GM15510 (cell line): Measurements from ENCODE around the gene ISG15.

Source experiments
- POLR2A ChIP-seq: IDR thresholded peaks from 3 replicates; pipeline ENCODE4 v1.6.1; 2011; ENCODE audit warnings: borderline replicate concordance; ENCODE audit not compliant: insufficient read length; ENCODE audit errors: extremely low read depth

ISG15 gene

DNA sequence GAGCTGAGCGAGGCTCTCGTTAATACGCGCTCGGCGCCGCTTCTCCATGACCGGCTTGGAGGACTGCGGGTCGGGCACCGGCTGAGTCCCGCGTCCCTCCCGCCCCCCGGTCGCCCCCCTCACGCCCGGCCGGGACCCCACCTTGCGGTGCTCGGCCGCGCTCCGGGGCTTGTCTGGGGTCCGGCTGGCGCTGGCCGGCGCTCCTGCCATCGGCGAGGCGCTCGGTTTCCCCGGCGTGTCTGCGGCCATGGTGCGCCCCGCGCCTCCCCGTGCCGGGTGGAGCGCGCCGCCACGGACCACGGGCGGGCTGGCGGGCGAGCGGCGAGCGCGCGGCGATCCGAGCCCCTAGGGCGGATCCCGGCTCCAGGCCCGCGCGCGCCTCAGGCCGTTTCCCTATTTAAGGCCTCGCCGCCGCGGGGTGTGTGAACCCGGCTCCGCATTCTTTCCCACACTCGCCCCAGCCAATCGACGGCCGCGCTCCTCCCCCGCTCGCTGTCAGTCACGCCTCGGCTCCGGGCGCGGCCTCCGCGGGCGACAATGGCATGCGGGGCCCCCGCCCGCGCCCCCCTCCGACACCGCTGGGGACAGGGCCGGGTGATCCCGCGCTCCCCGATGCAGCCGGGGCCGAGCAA is 13.5 kb upstream of the ISG15 start, which contains the start of gene HES4:
Gene HES4, minus strand, starts transcription at position 373 of the 632 bp plus-strand sequence. Its CDS starts 124 bp downstream, at position 249.
- TF ChIP-seq POLR2A: peak; percentile 30

DNA sequence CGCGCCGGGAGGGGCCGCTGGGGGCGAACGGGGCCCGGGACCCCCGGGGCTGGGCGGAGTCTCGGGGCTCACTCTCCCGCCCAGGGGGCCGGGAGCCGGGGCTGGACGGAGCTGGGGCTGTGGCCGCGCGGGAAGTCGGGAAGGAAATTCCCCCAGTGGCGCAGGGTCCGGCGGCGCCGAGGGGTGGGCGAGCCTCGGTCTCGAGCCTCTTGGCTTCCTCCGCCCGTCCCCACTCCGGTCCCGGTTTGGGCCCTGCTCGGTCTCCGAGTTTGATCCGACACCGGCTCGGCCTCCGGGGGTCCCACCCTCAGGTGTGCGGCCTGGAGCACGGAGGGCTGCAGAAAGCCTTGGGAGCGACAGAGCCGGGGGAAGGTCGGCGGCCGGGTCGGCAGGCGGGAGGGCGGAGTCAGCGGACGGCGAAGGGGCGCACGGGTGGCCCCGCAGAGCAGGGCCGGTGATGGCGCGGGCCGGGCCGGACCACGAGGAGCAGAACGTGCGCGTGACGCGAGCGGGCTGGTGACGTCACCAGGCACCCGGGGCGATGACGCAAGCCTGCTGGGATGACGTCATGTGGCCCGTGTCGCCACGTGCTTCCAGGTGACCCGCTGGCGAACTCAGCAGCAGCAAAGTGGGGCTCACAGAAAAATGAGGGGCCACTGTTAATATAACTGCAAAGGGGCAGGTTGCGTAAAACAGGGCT is 12.8 kb upstream of the ISG15 start:
- no peak for TF ChIP-seq POLR2A

DNA sequence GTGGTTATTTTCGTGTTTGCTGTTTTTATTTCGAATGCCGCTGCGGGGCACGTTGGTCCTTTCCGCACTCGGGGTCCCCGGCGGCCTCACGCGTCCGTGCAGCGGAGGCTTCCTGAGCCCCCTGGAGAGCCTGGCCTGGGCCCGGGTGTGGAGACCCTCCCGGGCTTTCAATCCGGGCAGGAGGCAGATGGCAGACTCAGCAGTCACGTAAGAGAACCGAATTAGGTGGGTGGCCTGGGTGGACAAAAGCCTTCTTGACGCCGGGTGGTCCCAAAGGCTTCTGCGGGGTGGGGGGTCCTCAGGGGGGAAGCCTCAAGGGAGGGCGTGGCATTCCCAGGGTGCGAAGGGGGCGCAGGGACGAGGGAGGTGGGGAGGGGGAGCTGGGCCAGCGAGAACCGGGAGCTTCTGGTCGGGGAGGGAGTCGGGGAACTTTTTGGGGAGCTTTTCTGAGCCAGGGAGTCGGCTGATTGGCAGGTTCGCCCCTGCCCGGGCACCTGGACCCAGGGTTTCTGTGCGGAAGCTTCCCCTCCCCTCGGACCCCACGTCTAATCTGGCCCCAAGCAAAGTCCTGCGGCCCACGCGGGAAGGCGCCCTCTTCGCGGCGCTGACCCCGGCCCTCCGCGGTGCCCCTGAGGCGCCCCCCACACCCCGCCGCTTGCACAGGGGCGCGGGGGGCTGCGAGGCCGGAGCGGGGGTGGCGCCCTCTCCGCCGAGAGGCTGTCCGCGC is 12.1 kb upstream of the ISG15 start:
- no peak for TF ChIP-seq POLR2A

DNA sequence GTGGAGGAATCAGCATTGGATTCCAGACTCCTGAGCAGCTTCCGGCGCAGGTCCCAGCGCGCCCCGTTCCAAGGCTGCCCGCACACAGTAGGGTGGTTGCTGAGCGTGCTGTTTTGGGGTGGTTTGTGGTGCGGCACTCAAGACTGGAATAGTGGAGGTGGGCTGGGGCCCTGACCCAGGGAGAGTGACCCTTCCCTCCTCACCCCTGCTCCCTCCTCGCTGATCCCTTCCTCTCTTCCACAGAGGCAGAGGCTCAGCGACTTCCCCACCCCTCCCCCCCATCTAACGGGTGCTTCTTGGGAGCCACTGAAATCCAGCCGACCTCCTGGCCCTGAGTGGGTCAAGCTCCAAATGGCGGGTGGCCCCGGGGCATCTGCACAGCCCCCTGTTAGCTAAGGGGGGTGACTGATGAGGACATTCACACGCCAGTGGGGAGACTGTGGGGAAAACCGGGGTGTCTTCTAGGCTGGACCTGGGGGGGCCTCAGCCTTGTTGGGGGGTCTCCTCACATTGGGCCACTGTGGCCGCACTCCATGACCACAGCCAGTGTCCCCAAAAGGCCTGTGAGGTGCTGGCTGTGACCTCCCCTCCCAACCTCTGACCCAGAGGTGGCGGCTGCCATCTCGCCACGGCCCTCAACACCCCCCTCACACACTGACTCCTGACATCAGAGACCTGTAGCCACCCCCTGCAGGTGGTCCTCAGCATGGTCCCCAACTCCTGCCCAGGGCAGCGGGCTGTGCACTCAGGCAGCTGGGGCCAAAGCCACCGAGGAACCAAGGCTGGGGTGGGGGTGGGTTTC is 9.5 kb upstream of the ISG15 start:
- TF ChIP-seq POLR2A: no peak

DNA sequence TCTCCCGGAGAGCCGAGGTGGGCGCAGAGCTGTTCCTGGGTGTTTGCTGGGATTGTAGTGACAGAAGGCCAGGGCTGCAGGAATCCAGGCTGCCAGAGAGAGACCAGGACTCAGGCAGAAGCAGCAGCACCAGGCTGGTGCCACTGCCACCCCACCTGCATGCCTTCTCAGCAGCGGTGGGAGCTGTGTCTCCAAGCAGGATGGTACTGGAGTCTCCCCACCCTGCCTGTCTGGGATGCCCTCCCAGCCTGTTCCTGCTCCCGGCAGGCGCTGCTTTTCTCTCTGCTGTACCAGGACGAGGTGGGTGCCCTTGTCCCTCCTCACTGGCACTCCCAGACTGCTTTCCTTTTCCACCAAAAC is 8.9 kb upstream of the ISG15 start:
- TF ChIP-seq POLR2A: no peak

DNA sequence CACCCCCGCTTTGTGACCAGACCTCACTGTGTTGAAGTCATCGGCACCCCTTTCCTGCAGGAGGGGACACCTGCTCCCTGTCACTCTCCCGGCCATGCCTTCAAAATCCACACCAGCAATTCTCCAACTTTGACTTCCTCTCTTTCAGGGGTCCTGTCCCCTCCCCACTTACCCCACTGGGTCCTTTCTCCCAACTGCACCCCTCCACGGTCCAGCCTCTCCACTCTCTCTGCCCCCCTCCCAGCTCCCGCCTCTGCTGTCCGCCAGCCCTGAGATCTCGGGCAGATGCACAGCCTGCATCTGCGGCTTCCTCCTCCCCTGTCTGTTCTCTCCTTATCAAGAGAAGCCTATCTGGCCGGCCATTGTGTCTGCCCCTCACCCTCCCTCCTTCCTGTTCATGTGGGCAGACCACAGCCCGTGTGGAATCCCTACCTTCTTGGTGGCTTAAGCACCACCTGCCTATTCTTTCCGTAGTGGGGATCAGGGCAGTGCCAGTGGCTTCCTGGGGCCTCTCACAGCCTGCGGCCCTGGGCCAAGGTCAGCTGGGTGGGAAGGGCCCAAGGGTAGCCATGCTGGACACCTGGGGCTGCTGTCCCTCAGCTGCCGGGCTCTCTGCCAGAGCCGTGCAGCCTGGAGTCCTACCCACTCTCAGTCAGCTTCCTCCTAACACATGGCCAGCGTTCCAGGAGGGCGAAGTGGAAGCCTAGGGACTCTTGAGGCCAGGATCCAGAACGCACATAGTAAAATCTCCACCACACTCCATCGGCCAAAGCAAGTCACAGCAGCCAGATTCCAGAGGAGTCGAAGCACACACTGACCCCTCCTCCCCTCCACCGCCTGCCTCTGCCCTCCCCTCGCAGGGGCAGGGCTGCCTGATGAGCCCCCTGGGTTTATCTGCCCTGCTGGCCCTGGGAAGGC is 8.3 kb upstream of the ISG15 start:
- TF ChIP-seq POLR2A: no peak

DNA sequence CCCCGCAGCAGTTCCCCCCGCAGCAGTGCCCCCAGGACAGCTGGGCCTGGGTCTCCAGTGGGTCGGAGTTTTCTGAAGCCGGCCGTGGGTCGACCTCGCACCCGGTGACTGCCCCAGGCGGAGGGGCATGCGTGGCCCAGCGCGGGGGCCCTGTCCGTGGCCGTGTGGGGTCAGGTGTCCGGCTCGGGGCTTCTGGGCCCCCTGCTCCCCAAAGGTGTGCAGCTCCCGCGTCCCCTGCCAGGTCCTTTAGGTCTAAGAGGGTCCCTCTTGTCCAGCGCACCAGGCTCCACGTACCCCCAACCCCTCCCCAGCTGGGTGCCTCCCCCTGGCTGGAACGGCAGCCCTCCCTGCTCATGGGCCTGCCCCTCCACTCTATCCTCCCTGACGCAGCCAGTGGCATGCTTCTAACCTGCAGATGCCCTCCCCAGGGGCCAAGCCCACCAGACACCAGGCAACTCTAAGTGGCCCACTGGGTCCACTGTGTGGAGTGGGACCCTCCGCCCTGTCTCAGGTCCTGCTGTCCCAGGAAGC is 7.5 kb upstream of the ISG15 start:
- TF ChIP-seq POLR2A: no peak

DNA sequence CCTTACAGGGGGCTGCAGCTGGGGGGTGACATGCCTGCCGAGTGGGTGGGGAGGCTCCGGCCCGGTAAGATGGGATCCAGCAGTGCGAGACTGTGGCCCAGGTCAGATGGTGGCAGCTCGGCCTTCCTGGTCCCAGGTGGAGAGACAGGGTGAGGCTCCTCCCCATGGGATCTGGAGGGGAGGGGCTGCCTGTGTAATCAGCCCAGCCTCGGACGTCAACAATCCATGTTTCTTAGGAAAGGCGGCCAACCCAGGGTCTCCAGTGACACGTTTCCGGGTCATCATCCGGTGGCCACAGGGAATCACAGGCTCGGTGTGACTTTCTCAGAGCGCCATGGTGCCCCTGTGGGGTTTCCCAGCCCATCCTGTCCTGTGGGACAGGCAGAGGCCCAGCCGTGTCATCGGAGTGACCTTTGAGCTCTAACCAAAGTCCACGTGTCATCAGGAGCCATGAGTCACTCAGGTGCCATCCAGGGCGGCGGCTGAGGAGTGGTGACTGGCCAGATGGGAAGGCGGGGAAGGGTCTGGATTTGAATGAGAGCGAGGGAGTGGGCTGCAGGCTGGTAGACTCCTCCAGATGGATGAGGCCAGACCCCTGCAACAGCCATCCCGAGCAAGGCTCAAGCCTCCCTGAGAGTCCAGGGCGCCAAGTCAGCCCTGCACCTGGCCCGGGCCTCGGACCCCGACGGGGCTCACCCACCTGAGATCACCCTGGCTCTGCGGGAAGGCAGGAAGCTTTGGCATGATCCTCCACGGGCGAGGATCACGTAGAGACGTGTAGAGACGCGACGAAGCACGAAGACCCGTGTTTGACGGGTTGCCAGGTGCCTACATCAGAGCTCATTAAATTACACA is 6.8 kb upstream of the ISG15 start:
- no peak for TF ChIP-seq POLR2A

DNA sequence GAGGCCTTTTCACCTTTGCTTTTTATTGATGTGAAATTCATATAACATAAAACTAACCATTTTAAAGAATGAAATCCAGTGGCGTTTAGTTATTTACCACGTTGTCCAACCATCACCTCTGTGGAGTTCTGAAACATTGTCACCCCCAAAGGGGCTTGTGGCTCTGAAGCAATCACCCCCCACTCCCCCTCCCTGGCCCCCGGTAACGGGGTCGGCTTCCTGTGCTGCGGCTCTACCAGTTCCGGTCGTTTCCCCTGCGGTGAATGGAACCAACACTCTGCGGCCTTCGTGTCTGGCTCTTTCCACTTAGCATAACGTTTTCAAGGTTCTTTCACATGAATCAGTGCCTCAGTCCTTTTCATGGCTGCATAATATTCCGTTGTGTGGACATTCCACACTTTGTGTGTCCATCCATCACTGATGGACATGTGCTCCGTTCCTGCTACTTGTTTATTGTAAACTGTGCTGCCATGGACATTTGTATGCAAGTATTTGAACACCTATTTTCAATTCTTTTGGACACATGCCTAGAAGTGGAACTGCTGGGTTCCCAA is 1.8 kb upstream of the ISG15 start:
- no peak for TF ChIP-seq POLR2A

DNA sequence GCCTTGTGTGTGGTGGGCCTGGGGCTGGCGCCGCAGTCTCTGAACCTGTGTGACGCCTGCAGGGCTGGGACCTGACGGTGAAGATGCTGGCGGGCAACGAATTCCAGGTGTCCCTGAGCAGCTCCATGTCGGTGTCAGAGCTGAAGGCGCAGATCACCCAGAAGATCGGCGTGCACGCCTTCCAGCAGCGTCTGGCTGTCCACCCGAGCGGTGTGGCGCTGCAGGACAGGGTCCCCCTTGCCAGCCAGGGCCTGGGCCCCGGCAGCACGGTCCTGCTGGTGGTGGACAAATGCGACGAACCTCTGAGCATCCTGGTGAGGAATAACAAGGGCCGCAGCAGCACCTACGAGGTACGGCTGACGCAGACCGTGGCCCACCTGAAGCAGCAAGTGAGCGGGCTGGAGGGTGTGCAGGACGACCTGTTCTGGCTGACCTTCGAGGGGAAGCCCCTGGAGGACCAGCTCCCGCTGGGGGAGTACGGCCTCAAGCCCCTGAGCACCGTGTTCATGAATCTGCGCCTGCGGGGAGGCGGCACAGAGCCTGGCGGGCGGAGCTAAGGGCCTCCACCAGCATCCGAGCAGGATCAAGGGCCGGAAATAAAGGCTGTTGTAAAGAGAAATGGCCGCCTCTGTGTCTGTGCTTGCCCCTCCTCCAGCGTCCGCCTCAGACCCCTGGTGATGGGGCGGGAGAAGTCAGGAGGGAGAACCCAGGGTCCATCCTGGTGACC is 788 bp downstream of the ISG15 start:
- peak; percentile 15 for TF ChIP-seq POLR2A

DNA sequence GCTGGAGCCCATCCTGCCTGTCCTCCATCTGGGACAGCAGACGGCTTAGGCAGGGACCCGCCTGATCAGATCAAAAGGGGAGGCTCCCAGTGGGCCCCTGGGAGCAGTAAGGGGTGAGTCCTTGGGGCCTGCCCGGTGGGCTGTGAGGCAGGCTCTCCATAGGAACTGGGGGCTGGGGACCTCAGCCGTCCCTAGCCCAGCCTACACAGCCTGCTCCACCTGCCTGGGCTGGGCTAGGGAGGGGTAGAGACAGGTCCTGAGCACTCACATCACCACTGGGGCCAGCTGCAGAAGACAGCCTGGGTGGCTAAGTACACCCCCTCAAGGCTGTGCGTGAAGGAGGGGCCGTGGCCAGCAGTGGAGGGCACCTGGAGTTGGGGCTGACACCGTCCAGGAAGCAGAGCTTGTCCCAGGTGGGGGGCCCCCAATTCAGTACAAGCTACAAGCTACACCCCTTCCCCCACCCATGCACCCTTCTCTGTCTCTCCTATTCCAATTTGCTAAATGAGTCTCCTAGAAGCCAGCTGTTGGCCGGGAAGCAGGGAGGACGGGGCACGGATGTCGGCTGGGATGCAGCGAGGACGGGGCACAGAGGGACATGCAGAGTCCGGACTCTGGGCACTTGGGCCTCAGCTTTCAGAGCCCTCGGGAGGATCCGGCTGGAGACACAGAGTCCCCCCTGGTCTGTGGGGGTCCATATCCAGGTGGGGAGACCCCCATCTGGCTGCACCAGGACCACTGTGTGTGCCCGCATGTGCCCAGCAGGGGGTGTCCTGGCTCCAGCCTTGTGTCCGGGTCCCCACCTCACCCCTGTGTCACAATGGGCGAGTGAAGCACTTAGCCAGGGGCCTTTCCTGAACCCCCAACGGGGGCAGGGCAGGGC is 1.7 kb downstream of the ISG15 start:
- no peak for TF ChIP-seq POLR2A
